ENCODE measurements around the gene DHRSX. TPM values are rescaled to one million over a fixed set of nuclear protein-coding genes. Genes with fewer than 3 reads are reported as not detected.
A peak's percentile ranks its signal among the peaks of the same experiment; 100 is the strongest.

The DHRSX gene
- total RNA-seq, 2 donors from 2014 or later: 11.6 to 14.2 TPM

DNA sequence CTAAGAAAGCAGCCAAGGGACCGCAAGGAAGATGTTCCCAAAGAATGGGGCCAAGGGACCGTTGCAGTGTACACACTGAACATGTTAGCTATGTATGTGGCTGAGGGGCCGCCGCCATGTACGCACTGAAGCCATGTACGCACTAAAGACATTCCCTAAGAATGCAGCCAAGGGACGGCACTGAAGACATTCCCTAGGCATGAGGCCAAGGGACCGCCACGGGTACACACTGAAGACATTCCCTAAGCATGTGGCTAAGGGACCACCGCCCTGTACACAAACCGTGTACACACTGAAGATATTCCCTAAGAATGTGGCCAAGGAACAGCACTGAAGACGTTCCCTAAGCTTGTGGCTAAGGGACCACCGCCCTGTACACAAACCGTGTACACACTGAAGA is 54.0 kb downstream of the DHRSX start:
- ATAC-seq: no peak
- DNase-seq: no peak
- Mint-ChIP-seq H3K4me3 (no peak overlapping the region), H3K27me3 (no peaks in the 10 kb centered on the region), H3K27ac (no peak overlapping the region), H3K36me3 (ENCODE audit: low read depth) (no peaks in the 10 kb centered on the region), H3K4me1 (peaks cover 7% of the 10 kb centered on the region)
- H3K9me3 ChIP-seq (ENCODE audit: control insufficient read depth, low read length, poor library complexity, severe bottlenecking): no peaks in the 10 kb centered on the region

DNA sequence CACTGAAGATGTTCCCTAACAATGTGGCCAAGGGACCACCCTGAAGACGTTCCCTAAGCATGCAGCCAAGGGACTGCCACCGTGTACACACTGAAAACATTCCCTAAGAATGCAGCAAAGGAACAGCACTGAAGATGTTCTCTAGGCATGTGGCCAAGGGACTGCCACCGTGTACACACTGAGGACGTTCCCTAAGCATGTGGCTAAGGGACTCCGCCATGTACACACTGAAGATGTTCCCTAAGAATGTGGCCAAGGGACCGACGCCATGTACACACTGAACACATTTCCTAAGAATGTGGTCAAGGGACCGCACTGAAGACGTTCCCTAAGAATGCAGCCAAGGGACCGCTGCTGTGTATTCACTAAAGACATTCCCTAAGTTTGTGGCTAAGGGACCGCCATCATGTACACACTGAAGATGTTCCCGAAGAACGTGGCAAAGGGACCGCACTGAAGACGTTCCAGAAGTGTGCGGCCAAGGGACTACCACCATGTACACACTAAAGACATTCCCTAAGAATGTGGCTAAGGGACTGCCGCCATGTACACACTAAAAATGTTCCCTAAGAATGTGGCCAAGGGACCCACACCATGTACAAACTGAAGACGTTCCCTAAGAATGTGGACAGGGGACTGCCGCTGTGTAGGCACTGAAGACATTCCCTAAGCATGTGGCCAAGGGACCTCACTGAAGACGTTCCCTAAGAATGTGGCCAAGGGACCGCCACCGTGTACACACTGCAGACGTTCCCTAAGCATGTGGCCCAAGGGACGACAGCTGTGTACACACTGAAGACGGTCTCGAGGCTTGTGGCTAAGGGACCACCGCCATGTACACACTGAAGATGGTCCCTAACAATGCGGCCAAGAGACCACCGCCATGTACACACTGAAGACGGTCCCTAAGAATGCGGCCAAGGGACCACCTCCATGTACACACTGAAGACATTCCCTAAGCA is 54.8 kb downstream of the DHRSX start:
- H3K9me3 ChIP-seq (ENCODE audit: control insufficient read depth, low read length, poor library complexity, severe bottlenecking): no peaks in the 10 kb centered on the region
- ATAC-seq (no peak), DNase-seq (no peak)
- Mint-ChIP-seq H3K4me1 (peaks cover 4% of the 10 kb centered on the region), H3K27me3 (no peaks in the 10 kb centered on the region), H3K4me3 (no peak overlapping the region), H3K27ac (no peak overlapping the region), H3K36me3 (ENCODE audit: low read depth) (peaks cover 1% of the 10 kb centered on the region)

DNA sequence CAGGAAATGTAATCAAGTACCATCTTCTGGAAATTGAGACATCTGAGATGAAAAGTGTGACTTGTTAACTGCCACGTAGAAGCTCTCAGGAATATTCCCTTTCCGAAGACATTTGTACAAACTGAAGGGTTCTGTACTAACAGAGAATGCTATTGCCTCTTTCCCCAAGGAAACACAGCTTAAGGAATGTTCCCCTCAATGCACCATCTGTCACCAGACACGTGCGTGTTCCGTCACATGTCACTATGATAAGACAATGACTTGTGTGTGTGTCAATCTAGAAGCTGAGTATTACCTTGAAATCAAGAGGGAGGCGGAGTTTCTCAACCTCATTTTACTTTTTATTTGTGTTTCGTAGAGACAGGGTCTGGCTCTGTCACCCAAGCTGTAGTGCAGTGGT is 58.1 kb downstream of the DHRSX start:
- Mint-ChIP-seq H3K27ac (no peak overlapping the region), H3K27me3 (no peaks in the 10 kb centered on the region), H3K36me3 (ENCODE audit: low read depth) (peaks cover 6% of the 10 kb centered on the region), H3K4me3 (no peak overlapping the region), H3K4me1 (peaks cover 7% of the 10 kb centered on the region)
- no peaks in the 10 kb centered on the region for H3K9me3 ChIP-seq (ENCODE audit: control insufficient read depth, low read length, poor library complexity, severe bottlenecking)
- no peak for DNase-seq
- no peak for ATAC-seq

DNA sequence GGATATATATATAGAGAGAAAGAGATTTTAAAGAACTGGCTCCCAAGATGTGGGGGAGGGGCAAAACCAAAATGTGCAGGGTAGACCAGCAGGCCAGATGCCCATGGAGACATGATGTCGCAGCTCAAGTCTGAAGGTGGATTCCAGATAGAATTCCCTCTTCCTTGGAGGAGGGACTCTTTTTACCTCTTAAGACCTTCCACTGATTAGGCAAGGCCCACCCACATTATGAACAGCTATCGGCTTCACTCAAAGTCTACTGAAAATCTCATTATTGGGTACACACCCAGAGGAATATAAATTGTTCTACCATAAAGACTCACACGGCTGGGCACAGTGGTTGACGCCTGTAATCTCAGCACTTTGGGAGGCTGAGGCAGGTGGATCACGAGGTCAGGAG is 59.3 kb downstream of the DHRSX start:
- Mint-ChIP-seq H3K36me3 (ENCODE audit: low read depth) (peaks cover 8% of the 10 kb centered on the region), H3K27me3 (no peaks in the 10 kb centered on the region), H3K27ac (no peak overlapping the region), H3K4me3 (no peak overlapping the region), H3K4me1 (peaks cover 7% of the 10 kb centered on the region)
- ATAC-seq: no peak
- no peak for DNase-seq
- no peaks in the 10 kb centered on the region for H3K9me3 ChIP-seq (ENCODE audit: control insufficient read depth, low read length, poor library complexity, severe bottlenecking)

DNA sequence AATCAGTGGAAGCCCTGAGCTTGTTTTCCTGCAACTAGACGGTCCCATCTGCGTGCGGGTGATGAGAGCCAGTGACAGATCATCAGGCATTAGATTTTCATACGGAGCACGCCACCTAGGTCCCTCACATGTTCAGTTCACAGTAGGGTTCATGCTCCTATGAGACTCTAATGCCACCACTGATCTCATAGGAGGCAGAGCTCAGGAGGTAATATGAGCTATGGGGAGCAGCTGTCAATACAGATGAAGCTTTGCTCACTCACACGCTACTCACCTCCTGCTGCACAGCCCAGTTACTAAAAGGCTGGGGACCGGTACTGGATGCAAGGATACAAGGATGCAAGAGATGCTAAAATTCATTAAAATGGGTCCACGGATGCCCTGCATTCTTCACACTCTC is 61.2 kb downstream of the DHRSX start:
- peaks cover 11% of the 10 kb centered on the region for H3K36me3 Mint-ChIP-seq (ENCODE audit: low read depth)

DNA sequence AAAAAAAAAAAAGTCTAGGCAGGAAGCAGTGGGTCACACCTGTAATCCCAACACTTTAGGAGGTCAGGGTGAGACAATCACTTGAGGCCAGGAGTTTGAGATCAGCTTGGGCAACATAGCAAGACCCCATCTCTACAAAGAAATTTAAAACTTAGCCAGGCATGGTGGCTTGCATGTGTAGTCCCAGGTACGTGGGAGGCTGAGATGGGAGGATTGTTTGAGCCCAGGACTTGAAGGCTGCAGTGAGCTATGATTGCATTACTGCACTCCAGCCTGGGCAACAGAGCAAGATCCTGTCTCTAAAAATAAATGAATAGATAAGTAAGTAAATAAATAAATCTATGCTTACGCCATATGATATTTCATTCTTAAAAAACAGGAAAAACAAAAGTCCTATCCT is 65.3 kb downstream of the DHRSX start:
- no peak for ATAC-seq
- Mint-ChIP-seq H3K27me3 (no peaks in the 10 kb centered on the region), H3K36me3 (ENCODE audit: low read depth) (peaks cover 10% of the 10 kb centered on the region), H3K27ac (no peak overlapping the region), H3K4me1 (peaks cover 9% of the 10 kb centered on the region), H3K4me3 (no peak overlapping the region)
- H3K9me3 ChIP-seq (ENCODE audit: control insufficient read depth, low read length, poor library complexity, severe bottlenecking): no peaks in the 10 kb centered on the region
- DNase-seq: no peak

More for the DNA sequence above, 61.2 kb downstream of the DHRSX start:
- Mint-ChIP-seq H3K27ac (no peak overlapping the region), H3K4me3 (no peak overlapping the region), H3K27me3 (no peaks in the 10 kb centered on the region), H3K4me1 (peaks cover 10% of the 10 kb centered on the region)
- DNase-seq (no peak), ATAC-seq (no peak)
- H3K9me3 ChIP-seq (ENCODE audit: control insufficient read depth, low read length, poor library complexity, severe bottlenecking): no peaks in the 10 kb centered on the region

DNA sequence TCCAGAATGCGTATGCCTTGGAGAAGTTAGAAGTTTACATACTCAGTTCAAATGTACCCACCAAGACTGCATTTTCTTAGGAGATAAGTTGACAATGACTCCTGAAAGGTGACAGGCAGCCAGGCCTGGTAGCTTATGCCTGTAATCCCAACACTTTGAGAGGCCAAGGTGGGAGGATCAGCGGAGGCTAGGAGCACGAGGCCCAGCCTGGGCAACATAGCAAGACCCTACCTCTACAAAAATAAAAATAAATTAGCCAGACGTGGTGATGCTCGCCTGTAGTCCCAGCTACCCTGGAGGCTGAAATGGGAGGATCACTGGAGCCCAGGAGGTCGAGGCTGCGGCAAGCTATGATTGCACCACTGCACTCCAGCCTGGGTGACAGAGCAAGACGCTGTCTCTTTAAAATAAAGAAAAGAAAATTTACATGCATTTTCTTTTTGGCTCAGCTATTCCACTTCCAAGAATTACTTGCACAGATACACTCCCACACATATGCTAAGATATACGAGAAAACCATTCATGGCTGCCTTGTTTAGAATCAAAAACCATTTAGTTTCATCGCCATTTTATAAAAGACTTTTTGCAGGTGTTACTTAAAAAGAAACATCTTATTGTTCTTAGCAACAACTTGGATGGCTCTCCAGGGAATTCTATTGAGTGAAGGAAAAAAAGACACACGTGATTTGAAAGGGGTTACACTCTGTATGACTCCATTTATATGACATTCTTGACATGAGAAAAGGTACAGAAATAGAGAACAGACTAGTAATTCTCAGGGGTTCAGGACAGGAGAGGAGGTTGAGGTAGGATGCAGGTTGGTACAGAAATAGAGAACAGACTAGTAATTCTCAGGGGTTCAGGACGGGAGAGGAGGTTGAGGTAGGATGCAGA is 66.3 kb downstream of the DHRSX start:
- Mint-ChIP-seq H3K4me3 (no peak overlapping the region), H3K27ac (no peak overlapping the region), H3K27me3 (no peaks in the 10 kb centered on the region), H3K36me3 (ENCODE audit: low read depth) (peaks cover 13% of the 10 kb centered on the region), H3K4me1 (peaks cover 10% of the 10 kb centered on the region)
- ATAC-seq: no peak
- H3K9me3 ChIP-seq (ENCODE audit: control insufficient read depth, low read length, poor library complexity, severe bottlenecking): no peaks in the 10 kb centered on the region
- DNase-seq: no peak

DNA sequence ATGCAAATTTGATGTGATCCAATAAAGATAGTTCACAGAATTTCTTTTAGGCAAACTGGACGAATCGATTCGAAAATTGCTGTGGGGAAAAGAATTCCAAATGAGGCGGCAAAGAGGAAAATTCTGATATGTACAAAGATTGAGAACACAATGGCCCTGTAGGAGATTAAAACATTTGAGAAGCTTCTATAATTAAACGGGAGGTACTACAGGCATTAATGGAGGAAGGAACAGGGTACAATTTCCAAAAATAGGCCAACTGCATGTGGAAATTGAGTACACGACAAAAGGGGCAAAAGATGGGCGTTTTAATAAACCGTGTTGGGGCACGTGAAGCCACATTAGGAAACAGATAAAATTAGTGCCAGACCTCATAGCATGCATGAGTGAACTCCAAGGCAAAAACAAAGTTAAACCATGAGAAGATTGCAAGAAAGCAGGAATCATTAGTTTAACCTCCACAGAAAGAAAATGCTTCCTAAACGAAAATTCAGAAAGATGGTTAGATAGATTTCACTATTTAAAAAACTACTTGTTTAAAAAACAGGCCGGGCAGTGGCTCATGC is 68.4 kb downstream of the DHRSX start:
- ATAC-seq: no peak
- no peaks in the 10 kb centered on the region for H3K27me3 Mint-ChIP-seq
- no peaks in the 10 kb centered on the region for H3K9me3 ChIP-seq (ENCODE audit: control insufficient read depth, low read length, poor library complexity, severe bottlenecking)
- peaks cover 10% of the 10 kb centered on the region for H3K4me1 Mint-ChIP-seq
- no peak for DNase-seq
- no peak overlapping the region for H3K27ac Mint-ChIP-seq
- peaks cover 12% of the 10 kb centered on the region for H3K36me3 Mint-ChIP-seq (ENCODE audit: low read depth)
- H3K4me3 Mint-ChIP-seq: no peak overlapping the region

DNA sequence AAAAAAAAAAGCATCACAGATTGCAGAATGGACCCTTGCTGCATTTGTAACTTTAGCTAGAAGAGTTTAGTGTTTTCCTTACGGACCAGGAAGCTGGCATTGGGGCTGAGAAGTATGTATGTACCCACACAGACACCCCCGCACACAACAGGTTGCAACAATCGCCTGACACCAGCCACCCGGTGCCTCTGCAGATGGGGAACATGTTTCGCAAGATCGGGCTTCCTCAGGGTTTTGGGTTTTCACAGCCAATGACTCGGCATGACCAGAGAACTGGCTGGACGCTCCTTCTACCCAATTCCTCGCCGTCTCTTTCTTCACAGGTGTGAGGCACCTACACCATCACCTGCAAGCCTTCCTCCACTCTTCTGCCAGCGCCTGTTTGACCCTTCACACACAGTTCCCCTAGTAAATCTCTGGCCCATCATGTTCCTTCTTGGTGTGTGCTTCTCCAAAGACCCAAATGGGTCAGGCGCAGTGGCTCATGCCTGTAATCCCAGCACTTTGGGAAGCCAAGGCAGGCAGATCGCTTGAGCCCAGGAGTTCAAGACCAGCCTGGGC is 70.4 kb downstream of the DHRSX start:
- ATAC-seq (no peak), DNase-seq (no peak)
- H3K9me3 ChIP-seq (ENCODE audit: control insufficient read depth, low read length, poor library complexity, severe bottlenecking): no peaks in the 10 kb centered on the region
- H3K36me3 Mint-ChIP-seq (ENCODE audit: low read depth): peaks cover 18% of the 10 kb centered on the region
- peak overlapping the region; percentile 32 for H3K27ac Mint-ChIP-seq
- no peak overlapping the region for H3K4me3 Mint-ChIP-seq
- H3K27me3 Mint-ChIP-seq: no peaks in the 10 kb centered on the region
- H3K4me1 Mint-ChIP-seq: peaks cover 10% of the 10 kb centered on the region

DNA sequence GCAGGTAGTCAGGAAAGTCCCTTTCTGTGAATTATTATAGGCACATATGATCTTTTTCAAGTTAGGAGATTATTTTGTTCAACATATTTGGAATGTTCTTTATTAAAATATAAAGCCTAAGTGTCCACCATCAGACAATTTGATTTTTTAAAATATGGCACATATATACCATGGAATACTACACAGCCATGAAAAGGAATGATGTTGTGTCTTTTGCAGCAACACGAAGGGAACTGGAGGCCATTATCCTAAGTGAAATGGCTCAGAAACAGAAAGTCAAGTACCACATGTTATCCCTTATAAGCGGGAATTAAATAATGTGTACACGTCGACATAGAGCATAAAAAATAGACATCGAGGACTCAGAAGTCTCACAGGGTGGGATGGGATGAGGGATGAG is 73.0 kb downstream of the DHRSX start:
- Mint-ChIP-seq H3K27ac (peak overlapping the region; percentile 57), H3K4me3 (no peak overlapping the region), H3K36me3 (ENCODE audit: low read depth) (peaks cover 17% of the 10 kb centered on the region), H3K27me3 (no peaks in the 10 kb centered on the region), H3K4me1 (peaks cover 8% of the 10 kb centered on the region)
- H3K9me3 ChIP-seq (ENCODE audit: control insufficient read depth, low read length, poor library complexity, severe bottlenecking): no peaks in the 10 kb centered on the region
- DNase-seq (no peak), ATAC-seq (no peak)

DNA sequence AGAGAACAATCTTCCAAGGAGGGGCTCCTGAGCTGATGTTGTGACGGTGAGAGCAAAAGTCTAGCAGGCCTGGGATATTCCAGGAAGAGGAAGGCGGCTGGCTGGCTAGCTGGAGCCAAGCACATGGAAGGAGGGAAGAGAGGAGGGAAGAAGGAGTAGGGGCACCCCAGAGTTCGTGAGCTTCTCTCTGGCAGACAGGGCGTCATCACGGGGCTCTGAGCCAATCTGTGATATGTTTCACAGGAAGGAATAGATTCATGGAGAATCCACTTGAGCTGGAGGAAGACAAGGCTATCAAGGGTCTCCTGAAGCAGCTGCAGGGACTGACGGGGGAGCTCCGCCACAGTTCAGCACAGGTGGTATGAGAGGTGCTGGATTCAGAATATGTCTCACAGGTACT is 73.6 kb downstream of the DHRSX start:
- Mint-ChIP-seq H3K27me3 (no peaks in the 10 kb centered on the region), H3K27ac (peak overlapping the region; percentile 57), H3K4me1 (peaks cover 5% of the 10 kb centered on the region), H3K36me3 (ENCODE audit: low read depth) (peaks cover 17% of the 10 kb centered on the region), H3K4me3 (no peak overlapping the region)
- DNase-seq: no peak
- ATAC-seq: no peak
- H3K9me3 ChIP-seq (ENCODE audit: control insufficient read depth, low read length, poor library complexity, severe bottlenecking): no peaks in the 10 kb centered on the region

DNA sequence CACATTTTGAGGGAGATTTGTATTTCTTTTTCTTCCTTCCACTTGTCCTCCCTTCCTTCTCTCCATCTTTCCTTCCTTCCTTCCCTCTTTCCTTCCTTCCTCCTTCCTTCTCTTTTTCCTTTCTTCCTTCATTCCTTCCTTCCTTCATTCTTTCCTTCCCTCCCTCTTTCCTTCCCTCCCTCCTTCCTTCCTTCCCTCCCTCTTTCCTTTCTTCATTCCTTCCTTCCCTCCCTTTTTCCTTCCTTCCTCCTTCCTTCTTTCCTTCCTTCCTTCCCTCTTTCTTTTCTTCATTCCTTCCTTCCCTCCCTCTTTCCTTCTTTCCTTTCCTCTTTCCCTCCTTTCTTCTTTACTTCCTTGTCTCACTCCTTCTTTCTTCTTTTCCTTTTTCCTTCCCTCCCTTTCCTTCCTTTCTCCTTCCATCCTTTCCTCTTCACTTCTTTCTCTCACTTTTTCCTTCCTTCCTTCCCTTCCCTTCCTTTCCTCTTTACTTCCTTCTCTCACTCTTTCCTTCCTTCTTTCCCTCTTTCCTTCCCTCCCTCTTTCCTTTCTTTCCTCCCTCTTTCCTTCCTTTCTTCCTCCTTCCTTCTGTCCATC is 74.4 kb downstream of the DHRSX start:
- H3K36me3 Mint-ChIP-seq (ENCODE audit: low read depth): peaks cover 20% of the 10 kb centered on the region
- DNase-seq (no peak), ATAC-seq (no peak)
- peaks cover 2% of the 10 kb centered on the region for H3K4me1 Mint-ChIP-seq
- no peak overlapping the region for H3K4me3 Mint-ChIP-seq
- H3K9me3 ChIP-seq (ENCODE audit: control insufficient read depth, low read length, poor library complexity, severe bottlenecking): no peaks in the 10 kb centered on the region
- no peaks in the 10 kb centered on the region for H3K27me3 Mint-ChIP-seq
- H3K27ac Mint-ChIP-seq: no peak overlapping the region
